Activated naive CD8-positive, alpha-beta T cell treated with anti-CD3 and anti-CD28 coated beads, Interleukin-2, amount 50 U/mL, for 16 hours (primary cell): ENCODE data around the gene DLGAP5.

Source experiments
- DNase-seq: peaks from one replicate; pipeline ENCODE4 v3.0.0-alpha.2; 2020; ENCODE audit warnings: low read depth, low spot score

DLGAP5 gene

DNA sequence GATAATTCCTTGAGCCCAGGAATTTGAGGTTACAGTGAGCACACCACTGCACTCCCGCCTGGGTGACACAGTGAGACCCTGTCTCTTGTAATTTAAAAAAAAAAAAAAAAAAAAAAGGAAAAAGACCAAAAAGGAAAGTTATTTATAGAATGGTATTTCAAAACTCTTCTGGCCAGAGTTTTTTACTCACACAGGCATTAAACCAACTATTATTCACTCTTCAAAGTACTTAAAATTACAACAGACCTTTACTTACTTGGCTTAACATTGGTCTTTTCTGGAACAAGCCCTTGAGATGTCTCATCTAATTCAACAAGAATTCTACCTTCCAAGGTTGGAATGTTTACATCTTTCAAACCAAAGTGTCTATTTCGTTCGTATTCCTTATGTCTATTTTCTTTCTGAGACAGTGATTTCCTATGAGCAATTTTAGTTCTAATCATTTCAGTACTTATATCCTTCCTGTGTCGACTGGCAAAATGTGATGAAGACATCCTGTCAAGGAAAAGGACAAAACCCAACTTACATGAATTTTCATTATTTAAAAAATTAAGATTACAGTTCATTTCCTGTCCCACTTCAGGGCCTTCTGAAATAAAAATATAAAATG lies 2.6 kb downstream of the DLGAP5 start:
- DNase-seq: no peak

DNA sequence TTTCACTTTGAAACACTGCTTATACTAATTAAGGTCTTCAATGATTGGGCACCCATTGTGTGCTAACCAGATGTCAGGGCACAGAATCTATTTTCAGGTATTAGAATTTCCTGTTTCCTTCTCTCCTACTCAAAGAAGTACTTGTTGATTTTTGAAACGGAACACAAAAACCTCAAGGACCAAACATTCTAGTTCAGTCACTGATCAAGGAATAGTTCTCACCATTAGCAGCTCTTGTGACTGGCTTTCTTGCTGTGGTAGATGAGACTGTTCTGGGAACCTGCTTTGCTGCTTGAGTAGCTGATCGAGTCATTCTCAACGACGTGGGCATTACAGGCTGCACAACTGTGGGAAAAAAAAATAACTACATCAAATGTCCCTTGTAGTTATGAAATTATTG lies 11.0 kb downstream of the DLGAP5 start:
- DNase-seq: no peak

GRCh38 chr14:55180006-55180405 lies 11.4 kb downstream of the DLGAP5 start:
- no peak for DNase-seq

GRCh38 chr14:55170526-55170925 lies 20.9 kb downstream of the DLGAP5 start:
- no peak for DNase-seq

- DNase-seq: no peak
Observed at GRCh38 chr14:55160989-55161388, 30.4 kb downstream of the DLGAP5 start.

DNA sequence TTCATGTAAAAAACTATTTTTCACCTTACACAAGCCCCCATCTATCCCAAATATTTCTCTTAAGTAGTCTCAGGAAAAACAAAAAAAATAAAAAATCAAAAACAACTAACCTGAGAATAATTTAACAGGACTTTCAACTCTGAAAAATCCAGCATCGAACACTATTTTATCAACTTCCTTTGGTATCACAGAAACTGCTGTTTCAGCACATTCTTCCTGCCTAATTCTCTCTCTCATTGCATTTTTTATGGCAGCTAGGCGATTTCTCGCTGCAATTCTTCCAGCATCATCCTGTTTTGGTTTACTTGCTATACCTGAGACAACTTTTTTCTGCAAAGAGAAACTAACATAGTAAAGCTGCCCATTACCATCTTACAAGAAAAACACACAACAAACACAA lies 33.0 kb downstream of the DLGAP5 start:
- DNase-seq: no peak

- DNase-seq: no peak
Observed at GRCh38 chr14:55157080-55157479, 34.3 kb downstream of the DLGAP5 start.

DNA sequence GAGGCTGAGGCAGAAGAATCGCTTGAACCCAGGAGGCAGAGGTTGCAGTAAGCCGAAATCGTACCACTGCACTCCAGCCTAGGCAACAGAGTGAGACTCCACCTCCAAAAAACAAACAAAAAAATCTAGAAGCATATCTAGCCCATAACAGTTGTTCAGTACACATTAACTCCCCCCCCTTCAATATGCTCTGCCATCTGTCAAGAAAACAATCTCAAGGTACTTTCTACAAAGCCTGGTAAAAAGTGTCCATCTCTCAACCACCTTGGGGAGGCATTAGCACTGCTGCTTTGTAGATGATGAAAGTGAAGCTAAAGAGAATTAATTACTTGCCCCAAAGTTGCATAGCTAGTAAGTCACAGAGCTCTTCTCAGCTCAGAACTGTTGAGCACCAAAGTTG lies 37.4 kb downstream of the DLGAP5 start:
- DNase-seq: no peak

DNA sequence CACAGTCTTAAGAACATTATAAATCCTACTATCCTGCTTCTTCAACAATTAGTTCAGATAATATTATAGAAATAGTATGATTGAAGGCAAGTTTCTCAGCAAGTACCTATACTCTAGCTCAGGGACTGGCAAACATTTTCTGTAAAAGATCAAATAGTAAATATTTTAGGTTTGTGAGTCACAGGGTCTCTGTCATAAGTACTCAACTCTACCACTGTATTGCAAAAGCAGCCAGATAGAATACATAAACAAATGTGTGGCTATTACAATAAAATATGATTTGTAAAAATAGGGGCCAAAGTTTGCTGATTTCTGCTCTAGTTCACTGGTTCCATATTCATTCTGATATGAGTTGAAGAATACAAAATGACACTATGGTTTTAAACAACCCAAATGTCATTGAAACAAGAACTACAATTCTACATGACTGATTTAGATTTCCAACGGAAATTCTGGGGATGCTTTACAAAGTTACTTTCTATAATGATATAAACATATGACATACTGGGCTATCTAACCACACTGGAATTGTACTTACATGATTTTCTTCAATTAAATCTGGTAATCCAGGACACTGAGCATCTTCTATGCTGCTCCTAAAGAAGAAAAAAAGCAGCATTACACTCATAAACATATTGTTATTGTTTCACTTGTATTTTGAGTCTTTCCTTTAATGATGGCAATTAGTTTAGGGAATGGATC lies 39.2 kb downstream of the DLGAP5 start:
- DNase-seq: no peak

DNA sequence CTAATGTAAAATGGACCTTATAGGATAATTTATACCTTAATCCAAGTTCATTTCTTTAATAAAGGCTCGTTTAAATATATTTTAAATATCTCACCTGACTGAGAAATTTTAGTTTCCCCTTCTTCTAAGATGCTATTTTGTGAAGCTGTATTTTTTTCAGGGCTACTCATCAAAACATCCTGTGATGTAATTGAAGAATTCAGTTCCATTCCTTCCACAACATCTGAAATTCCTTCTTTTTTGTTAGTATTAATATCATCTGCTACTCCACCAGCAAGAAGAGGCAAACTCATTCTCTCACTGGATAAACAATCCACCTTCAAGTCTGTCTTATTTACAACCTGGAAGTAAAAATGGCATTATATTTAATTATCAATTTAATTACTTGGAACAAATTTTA lies 39.8 kb downstream of the DLGAP5 start:
- DNase-seq: no peak

DNA sequence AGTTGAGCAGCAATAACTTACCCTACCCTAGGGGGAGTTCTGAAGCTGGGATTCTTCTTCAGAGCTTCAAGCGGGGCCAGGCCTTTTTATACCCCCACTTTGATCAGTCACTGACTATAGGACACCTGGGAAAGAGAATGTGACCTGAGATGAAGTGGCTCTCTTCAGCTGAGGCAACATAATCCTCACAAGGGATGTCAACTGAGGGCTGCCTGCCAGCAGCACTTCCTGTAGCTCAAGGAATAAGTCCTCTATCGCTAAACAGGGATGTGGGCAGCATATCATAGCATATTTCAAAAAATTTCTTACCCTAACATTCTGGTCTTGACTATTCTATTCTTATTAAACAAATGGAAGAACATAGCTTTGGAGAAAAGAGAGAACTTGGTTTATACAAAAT lies 45.0 kb downstream of the DLGAP5 start:
- DNase-seq: no peak

GRCh38 chr14:55142466-55142865 lies 48.9 kb downstream of the DLGAP5 start:
- no peak for DNase-seq

DNA sequence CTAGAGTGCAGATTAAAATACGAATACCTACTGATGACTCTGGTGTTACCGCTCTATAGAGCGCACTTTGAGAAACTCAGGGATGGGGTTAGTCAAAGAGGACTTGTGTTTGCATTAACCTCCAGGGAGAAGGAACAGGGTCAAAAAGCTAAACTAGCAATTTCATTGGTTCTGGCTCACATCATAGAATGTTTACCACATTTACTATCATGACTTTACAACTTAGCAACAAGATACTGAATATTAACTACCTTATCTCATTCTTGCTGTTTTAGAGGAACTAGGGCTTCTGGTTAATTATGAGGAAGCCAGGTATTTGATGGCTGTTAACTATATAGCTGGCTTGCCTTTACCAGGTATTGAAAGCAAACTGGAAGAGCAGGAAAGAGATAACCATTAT lies 49.6 kb downstream of the DLGAP5 start:
- no peak for DNase-seq

GRCh38 chr14:55139696-55140509 lies 51.5 kb downstream of the DLGAP5 start:
- DNase-seq: no peak

GRCh38 chr14:55139141-55139540 lies 52.2 kb downstream of the DLGAP5 start:
- DNase-seq: no peak

GRCh38 chr14:55138091-55138490 lies 53.3 kb downstream of the DLGAP5 start:
- no peak for DNase-seq

DNA sequence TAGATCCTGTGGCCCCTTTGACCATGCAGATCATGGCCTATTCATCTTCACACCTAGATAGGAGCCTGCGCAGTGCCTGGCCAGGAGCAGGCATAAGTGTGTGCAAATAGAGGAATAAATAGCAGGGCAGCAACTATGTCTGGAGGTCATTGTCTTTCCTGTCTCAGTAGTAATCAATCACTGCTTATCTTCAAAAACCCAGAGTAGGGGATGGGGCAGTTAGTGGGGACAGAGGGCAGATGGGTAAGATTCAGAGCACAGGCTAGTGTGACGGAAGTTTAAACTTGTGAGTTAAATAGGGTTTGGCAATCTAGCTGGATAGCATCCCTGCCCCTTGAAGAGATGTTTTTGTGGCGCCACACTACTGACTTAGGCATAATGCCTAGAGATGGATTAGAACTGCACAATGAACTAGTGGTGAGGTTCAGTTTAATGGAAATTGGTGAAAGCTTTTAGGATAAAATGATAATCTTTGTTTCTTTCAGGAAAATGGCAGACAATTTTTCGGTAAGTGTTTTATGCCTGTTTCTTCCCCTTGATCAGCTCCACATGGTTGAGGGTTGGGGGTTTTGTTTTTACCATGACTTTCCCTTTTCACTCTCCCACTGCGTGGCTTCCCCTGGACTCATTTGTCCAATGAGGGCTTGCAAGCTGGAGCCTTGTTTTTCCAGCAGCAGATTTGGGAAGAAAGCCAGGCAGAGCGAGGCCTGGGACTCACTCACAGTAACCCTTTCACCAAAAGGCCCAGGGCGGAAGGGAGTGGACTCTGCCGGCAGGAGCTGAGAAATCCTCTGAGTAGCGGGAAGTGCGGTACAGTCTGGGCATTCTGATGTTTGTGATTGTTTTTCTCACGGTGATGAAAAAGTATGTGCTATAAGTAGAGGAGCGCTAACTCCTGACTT lies 54.2 kb downstream of the DLGAP5 start:
- DNase-seq: no peak

GRCh38 chr14:55136241-55136640 lies 55.1 kb downstream of the DLGAP5 start:
- DNase-seq: no peak

- DNase-seq: no peak
Observed at GRCh38 chr14:55133416-55133815, 58.0 kb downstream of the DLGAP5 start.

- DNase-seq: no peak
Observed at GRCh38 chr14:55131370-55132137, 59.8 kb downstream of the DLGAP5 start.

GRCh38 chr14:55130196-55130550 lies 61.2 kb downstream of the DLGAP5 start:
- DNase-seq: no peak
